OCI-LY1 (cell line): ENCODE data around the gene RAPGEF6.

Experiments
- CTCF ChIP-seq: fragments of 200-600 bp; sonication (generic), shearing (Covaris generic); IDR thresholded peaks from 2 replicates; pipeline ENCODE4 v1.5.1; 2017; ENCODE audit warnings: mild to moderate bottlenecking, antibody characterized with exemption, low read length, moderate library complexity, mixed read lengths
- EZH2 ChIP-seq: fragments of 200-600 bp; sonication (generic), shearing (Covaris generic); IDR thresholded peaks from 2 replicates; pipeline ENCODE4 v1.8.0; 2017; ENCODE audit warnings: borderline replicate concordance, mixed run types, mild to moderate bottlenecking, antibody characterized with exemption, low read length, moderate library complexity, mixed read lengths

GRCh38 chr5:131595088-131596033, 39.7 kb downstream of the RAPGEF6 start:
- TF ChIP-seq CTCF, result no peak
- TF ChIP-seq EZH2, result no peak
